H4 (cell line): ENCODE results near the gene ELL2. TPM values are rescaled to one million over a fixed set of nuclear protein-coding genes. Genes with fewer than 3 reads are reported as not detected.
"Not testable (repeated sequence)": the region's sequence is repeated elsewhere in the genome, so short reads cannot be mapped to it uniquely, and the experiment has no call there.

Source experiments
- DNase-seq: peaks from one replicate; pipeline ENCODE4 v3.0.0-alpha.2; 2015; ENCODE audit warnings: low spot score
- total RNA-seq: library from RNA; depleted of rRNA; stranded (reverse); fragments of >200 nt; shearing (Covaris generic); gene quantifications from 2 replicates; pipeline ENCODE4 v1.2.3, GENCODE V29; 2014

ELL2 gene
- total RNA-seq, 1 experiment from 2014 or later = 15.2 TPM

DNA sequence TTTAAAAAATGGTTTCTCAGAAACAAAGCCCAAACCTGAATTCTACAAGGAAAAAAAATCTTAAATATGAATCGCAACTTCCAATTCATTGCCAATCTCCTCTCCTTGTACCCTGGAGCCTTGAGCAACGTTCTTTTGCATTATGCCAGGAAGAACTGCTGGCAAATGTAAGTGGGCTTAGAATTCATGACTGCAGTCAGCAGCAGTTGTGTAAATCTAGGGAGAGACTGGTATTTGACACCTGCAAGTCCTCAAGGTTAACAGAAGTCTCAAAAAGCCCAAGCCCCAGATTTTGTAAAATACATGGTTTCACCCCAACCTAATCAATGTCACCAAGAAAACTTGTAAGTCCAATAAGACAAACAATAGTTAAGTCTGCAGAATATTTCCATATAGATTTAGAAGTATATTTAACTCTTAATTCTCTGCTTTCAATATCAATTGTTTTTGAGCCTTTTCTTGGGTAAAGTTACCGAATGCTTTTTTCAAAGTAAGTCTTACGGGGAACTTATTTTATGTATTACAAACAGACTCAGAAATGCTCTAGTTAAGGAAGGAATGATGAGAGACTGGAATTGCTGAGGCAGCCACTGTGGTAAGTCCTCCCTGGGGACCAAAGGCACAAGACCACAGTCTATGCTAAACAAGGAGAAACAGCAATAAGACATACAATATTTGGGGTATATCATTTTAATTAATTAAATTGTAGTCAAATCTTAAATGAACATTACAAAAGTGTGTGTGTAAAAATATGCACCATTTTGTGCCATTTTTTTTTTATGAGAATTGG lies 31.3 kb downstream of the ELL2 start:
- DNase-seq = no peak

DNA sequence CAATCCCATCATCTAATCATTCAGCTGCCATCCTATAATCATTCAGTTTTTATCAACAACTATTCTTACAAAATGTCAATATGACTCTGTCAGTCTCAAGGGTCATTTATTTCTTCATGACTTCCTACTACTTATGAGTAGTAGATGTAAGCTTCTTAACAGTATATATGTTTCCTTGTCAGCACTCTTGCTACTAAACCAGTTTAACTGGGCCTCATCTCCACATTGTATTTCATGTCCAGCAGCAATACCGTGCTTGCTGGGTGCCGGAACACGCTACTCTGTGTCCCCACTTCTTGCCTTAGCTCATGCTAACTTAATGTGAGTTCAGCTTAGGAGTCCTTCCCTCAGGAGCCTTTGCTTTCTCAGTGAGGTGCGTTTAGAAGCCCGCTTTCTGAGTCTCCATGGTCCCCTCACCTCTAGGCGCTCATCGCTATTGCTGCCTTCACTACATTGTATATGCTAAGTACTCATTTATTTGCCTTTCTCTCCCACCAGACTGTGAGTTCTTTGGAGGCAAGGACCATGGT lies 32.9 kb downstream of the ELL2 start:
- DNase-seq = no peak

- DNase-seq = no peak
These were observed 33.5 kb downstream of the ELL2 start for GRCh38 chr5:95927927-95928723.

DNA sequence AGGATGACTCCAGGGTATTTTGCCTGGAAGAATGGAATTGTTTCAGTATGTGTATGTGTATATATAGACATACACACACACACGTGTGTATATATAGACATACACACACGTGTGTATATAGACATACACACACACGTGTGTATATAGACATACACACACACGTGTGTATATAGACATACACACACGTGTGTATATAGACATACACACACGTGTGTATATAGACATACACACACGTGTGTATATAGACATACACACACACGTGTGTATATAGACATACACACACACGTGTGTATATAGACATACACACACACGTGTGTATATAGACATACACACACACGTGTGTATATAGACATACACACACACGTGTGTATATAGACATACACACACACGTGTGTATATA lies 34.4 kb downstream of the ELL2 start:
- not testable (repeated sequence) for DNase-seq

GRCh38 chr5:95925939-95926338 lies 35.7 kb downstream of the ELL2 start:
- no peak for DNase-seq

DNA sequence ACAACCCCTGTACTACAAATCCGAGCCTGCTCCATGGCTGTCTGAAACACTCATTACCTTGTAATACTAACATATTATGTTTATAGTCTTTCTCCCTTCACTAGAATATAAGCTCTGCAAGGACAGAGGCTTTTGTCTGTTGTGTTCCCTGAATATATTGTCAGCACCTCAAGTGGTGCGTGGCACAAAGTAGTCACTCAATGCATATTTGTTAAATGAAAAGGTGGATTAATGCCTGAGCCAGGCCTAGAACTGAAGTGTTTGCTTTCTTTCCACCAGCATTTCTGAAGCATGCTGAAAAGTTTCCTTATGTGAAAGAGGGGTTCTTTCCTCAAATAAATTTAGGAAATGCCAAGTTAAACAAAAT lies 36.3 kb downstream of the ELL2 start:
- no peak for DNase-seq

- peak; percentile 23 for DNase-seq
These were observed 36.8 kb downstream of the ELL2 start for GRCh38 chr5:95924720-95925377.

DNA sequence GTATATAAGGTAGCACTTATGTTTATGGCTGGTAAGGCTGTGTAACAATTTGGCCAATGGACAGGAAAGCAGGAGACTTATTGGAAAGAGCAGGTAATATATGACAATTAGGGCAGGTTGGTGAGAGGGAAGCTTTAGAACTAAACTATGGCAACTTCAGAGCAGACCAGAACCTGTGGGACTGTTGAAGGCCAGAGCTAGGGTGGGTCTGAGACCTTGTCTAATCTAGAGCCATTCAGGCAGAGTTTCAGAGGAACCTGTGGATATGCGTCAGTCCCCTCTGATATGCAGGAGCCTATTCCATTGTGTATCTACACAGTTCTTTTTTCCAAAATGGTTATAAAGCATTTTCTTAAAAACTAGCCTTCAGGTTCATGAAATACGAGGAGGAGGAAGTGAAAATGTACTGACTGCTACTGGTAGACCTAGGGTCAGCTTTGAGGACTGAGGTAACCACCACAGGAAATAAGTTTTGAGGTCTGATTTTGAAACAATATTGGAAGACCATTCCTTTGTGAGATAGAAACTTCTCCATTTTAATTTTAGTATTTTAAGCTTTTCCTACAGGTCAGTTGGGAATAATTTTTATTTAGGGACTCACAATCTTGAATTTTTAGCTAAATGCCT lies 37.6 kb downstream of the ELL2 start:
- no peak for DNase-seq

GRCh38 chr5:95922798-95923197 lies 38.9 kb downstream of the ELL2 start:
- no peak for DNase-seq

- no peak for DNase-seq
These were observed 40.1 kb downstream of the ELL2 start for GRCh38 chr5:95921501-95921900.

DNA sequence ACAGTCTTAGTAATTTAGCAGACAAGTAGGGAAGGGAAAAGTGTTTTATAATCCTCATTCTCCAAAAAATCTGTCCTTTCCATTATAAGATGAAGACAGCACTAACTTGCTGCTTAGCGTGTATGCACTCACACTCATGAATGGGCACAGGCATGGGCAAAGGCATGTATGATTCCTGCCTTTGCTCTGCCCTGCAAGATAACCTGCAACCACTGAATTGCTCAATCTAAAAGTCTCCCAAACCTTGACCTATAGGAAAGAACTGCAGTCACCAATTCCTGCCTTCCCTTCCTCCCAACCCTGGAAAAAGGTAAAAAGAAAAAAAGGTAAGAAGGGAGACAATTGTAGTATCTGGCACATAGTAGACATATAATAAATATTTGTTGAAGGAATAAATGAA lies 40.8 kb downstream of the ELL2 start:
- no peak for DNase-seq

- no peak for DNase-seq
These were observed 42.0 kb downstream of the ELL2 start for GRCh38 chr5:95919658-95920057.

DNA sequence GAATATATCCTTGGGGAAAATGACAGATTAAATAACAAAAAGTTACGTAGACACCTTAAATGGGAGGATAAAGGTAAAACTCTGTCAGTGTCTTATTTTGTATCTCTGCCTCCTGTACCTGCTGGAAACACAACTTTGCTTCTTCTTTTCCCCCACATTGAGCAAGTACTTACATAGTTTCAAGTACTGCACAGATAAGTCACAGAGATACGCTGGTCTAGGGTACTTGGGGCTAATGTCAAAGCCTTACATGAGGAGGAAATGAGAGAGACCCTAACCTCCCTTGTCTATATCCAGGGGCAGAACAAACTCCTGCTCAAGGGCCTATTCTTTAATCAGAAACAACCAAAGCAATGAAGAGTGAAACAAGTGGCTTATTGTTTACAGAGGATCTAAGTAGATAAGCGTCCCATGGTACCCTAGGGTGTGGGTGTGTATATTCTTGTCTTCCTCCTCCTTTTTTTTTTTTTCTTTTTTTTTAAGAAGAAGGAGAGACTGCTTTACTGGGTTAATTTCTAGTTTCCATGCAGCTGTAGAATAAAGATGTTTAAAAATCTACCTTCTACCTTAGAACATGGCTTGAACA lies 43.1 kb downstream of the ELL2 start:
- DNase-seq = no peak

- DNase-seq = no peak
These were observed 44.4 kb downstream of the ELL2 start for GRCh38 chr5:95917207-95917606.

DNA sequence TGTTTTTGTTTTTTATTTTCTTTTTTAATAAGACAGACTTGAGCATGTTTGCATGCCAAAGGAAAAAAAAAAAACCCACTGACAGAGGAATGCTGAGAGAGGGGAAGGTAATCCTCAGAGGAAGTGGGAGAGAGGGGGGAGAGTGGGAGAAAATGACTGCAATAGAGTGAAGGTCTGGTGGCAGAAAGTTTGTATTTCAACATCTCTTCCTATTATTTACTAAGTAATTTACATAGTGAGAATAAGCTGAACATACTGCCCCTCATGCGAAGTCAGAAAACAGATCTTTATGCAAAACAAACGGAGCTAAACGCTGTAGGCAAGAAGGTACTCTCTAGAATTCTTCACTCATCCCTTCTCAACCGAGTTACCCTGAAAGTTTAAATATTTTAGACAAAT lies 45.0 kb downstream of the ELL2 start:
- DNase-seq = no peak

GRCh38 chr5:95915999-95916686 lies 45.5 kb downstream of the ELL2 start:
- DNase-seq = no peak

- no peak for DNase-seq
These were observed 48.0 kb downstream of the ELL2 start for GRCh38 chr5:95913663-95914062.

DNA sequence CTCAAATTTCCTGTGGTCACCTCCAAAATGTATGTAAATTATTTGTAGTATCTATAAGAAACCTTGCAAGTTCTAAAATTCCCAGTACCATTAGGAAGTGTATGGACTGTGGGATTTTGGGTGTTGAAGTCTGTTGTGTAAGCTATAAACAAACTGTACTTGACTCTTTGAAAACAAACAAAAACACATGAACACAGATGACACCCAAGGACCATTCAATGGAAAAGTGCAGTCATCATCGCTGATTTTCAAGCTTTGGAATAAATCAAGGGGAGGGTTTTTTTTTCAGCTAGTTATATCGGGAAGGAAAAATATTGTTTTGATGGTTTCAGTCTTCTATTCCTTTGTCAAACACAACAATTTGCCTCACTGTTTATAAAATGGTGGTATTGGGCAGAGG lies 49.6 kb downstream of the ELL2 start:
- no peak for DNase-seq

DNA sequence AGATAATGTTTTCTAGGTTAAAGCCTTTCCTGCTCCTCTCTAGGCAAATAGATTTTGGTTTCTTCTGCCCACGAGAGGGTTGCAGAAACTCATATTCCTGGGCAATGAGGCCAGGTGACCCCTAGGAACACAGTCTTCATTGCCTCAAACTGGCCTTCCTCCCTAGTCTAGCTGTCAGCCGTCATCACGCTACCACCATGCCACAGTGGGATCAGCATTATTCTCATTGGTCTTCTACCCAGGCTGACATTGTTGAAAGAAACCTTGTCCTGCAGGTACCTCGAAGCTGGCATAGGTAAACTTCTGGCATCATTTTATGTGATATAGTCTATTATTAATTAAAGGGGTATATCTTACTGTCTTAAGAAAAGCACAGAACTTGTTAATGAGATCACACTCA lies 51.1 kb downstream of the ELL2 start:
- no peak for DNase-seq

DNA sequence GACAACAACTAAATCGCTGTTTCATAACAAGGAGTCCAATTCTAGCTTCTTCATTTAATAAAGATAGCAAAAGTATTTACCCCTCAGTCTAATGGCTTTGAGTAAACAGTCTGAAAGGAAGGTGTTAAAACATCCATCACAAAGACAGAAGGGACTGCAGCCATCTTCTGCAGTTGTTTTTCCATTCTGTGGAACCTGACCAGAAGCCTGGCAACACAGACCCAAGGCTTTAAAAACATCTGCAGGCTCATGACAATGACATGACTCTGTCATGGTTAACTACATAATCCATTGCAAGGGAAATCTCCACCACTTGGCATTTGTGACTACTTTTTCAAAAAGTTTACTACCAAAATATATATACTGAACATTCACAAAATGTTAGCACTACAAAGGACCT lies 51.9 kb downstream of the ELL2 start:
- no peak for DNase-seq

DNA sequence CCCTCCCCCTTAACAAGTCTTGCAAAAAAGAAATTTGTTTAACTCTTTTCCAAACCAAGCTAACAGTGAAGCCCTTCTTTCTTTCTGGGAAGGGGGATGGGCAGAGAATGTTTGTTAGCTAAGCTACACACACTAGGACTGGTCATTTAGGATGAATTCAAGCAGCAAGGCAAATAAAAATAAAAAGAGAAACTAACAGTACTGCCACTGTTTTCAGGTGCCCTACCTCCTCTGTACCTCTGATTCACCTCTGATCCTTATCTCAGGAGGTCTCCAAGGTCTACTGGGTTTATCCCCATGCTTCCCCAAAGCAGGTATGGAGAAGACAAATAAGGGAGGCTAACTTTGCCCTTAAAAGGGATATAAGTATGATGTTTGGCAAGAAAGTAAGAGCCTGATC lies 52.9 kb downstream of the ELL2 start:
- DNase-seq = no peak
